ENCODE results near the gene CLCN3.

CLCN3 gene

GRCh38 chr4:169625886-169626285, 5.5 kb downstream of the CLCN3 start:
- no peak for TF ChIP-seq CTCF (IDR thresholded peaks at IDR 0.05; ENCODE audit: borderline replicate concordance, insufficient read depth, low read depth, low read length)
- H3K4me3 ChIP-seq (ENCODE audit: low read depth, low read length) = no peak overlapping the region

- TF ChIP-seq CTCF (IDR thresholded peaks at IDR 0.05; ENCODE audit: borderline replicate concordance, insufficient read depth, low read depth, low read length) = no peak
- H3K4me3 ChIP-seq (ENCODE audit: low read depth, low read length) = no peak overlapping the region
Measured at GRCh38 chr4:169626331-169627282, 6.2 kb downstream of the CLCN3 start.

GRCh38 chr4:169627307-169627706, 6.9 kb downstream of the CLCN3 start:
- no peak for TF ChIP-seq CTCF (IDR thresholded peaks at IDR 0.05; ENCODE audit: borderline replicate concordance, insufficient read depth, low read depth, low read length)
- H3K4me3 ChIP-seq (ENCODE audit: low read depth, low read length) = no peak overlapping the region

- TF ChIP-seq CTCF (IDR thresholded peaks at IDR 0.05; ENCODE audit: borderline replicate concordance, insufficient read depth, low read depth, low read length) = no peak
- no peak overlapping the region for H3K4me3 ChIP-seq (ENCODE audit: low read depth, low read length)
Measured at GRCh38 chr4:169628579-169628978, 8.2 kb downstream of the CLCN3 start.

GRCh38 chr4:169630069-169630468, 9.7 kb downstream of the CLCN3 start:
- no peak overlapping the region for H3K4me3 ChIP-seq (ENCODE audit: low read depth, low read length)
- no peak for TF ChIP-seq CTCF (IDR thresholded peaks at IDR 0.05; ENCODE audit: borderline replicate concordance, insufficient read depth, low read depth, low read length)

GRCh38 chr4:169632896-169633295, 12.5 kb downstream of the CLCN3 start:
- no peak for TF ChIP-seq CTCF (IDR thresholded peaks at IDR 0.05; ENCODE audit: borderline replicate concordance, insufficient read depth, low read depth, low read length)
- H3K4me3 ChIP-seq (ENCODE audit: low read depth, low read length) = no peak overlapping the region

GRCh38 chr4:169634975-169635374, 14.6 kb downstream of the CLCN3 start:
- H3K4me3 ChIP-seq (ENCODE audit: low read depth, low read length) = no peak overlapping the region

More at GRCh38 chr4:169634975-169635374, 14.6 kb downstream of the CLCN3 start:
- no peak for TF ChIP-seq CTCF (IDR thresholded peaks at IDR 0.05; ENCODE audit: borderline replicate concordance, insufficient read depth, low read depth, low read length)
